ENCODE data around the gene CELF6.

Gene CELF6

GRCh38 chr15:72271221-72271620, 48.7 kb downstream of the CELF6 start:
- no peak for DNase-seq

- no peak for DNase-seq
Observed at GRCh38 chr15:72269739-72270138, 50.2 kb downstream of the CELF6 start.

GRCh38 chr15:72265031-72265430, 54.9 kb downstream of the CELF6 start:
- DNase-seq, result no peak

GRCh38 chr15:72252663-72253299, 67.2 kb downstream of the CELF6 start:
- DNase-seq, result no peak

GRCh38 chr15:72249142-72249810, 70.7 kb downstream of the CELF6 start:
- DNase-seq, result no peak

- DNase-seq, result no peak
Observed at GRCh38 chr15:72248514-72248913, 71.4 kb downstream of the CELF6 start.

- no peak for DNase-seq
Observed at GRCh38 chr15:72242775-72243370, 77.1 kb downstream of the CELF6 start.

GRCh38 chr15:72239652-72240051, 80.3 kb downstream of the CELF6 start:
- DNase-seq, result no peak

GRCh38 chr15:72238586-72238985, 81.4 kb downstream of the CELF6 start:
- no peak for DNase-seq

- DNase-seq, result no peak
Observed at GRCh38 chr15:72237853-72238224, 82.1 kb downstream of the CELF6 start.

- peak; percentile 32 for DNase-seq
Observed at GRCh38 chr15:72237029-72237852, 82.7 kb downstream of the CELF6 start.

- DNase-seq, result no peak
Observed at GRCh38 chr15:72236381-72237003, 83.5 kb downstream of the CELF6 start.

- DNase-seq, result no peak
Observed at GRCh38 chr15:72235298-72235697, 84.7 kb downstream of the CELF6 start.

Data from activated CD4-positive, alpha-beta T cell treated with anti-CD3 and anti-CD28 coated beads for 1 hour (primary cell).